NCI-H2107 treated with DMSO at 0.1 percent for 48 hours (cell line): ENCODE data around the gene SHROOM1.
A peak's percentile ranks its signal among the peaks of the same experiment; 100 is the strongest.
"Not testable (repeated sequence)": the region's sequence is repeated elsewhere in the genome, so short reads cannot be mapped to it uniquely, and the experiment has no call there.

ENCODE experiments used
- DNase-seq: peaks from one replicate; lab custom pipeline; 2025; ENCODE audit not compliant: unreplicated experiment; lab: John Stamatoyannopoulos, UW

The SHROOM1 gene

GRCh38 chr5:132830436-132831094 is at the start of gene SHROOM1:
SHROOM1 (minus strand) TSS chr5:132830647; CDS start chr5:132826140, 4,507 bp downstream.
- no peak for DNase-seq

DNA sequence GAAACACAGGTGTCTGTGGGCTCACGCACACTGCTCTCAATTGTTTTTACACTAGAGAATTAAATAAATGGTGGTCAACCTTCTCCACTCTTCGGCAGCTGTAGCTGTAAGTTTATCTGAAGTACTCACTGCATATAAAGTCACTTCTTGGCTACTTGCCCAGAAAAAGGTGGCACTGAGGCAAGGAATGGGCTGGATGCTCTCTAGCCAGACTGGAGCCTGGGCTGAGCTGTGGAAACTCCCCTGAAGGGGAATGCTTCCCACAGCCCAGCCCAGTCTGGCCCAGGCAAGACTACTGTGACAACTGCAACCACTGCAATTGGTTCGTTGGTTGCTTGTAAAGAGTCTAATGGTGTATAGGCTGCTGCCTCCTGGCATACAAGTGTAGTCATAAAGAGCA is 47.5 kb upstream of the SHROOM1 start:
- peak; percentile 61 for DNase-seq

- DNase-seq, result no peak
These were observed 47.0 kb upstream of the SHROOM1 start for GRCh38 chr5:132877466-132877865.

GRCh38 chr5:132876020-132876759 is 45.7 kb upstream of the SHROOM1 start:
- DNase-seq, result no peak

GRCh38 chr5:132873930-132874271 is 43.5 kb upstream of the SHROOM1 start:
- DNase-seq, result no peak

GRCh38 chr5:132873119-132873929 is 42.9 kb upstream of the SHROOM1 start, which contains the start of gene LEAP2:
LEAP2 (plus strand) TSS chr5:132873668; CDS start chr5:132873695, 27 bp downstream.
- DNase-seq, result no peak

DNA sequence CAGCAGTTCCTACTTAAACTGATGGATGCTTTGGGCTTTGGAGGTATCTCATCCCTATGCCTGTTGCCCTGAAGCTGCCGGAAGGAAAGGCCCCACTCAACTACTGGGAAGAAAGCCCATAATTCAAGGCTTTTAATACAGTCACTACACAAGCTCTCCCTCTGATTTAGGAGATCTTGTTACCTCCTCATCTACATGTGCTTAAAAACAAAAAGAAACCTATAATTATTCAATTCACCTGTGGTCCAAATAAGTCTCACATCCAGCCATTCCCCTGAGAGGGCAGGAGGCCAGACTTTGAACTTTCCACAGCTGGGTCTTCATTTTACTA is 42.3 kb upstream of the SHROOM1 start:
- DNase-seq, result no peak

GRCh38 chr5:132871459-132872284 is 41.2 kb upstream of the SHROOM1 start:
- no peak for DNase-seq

- DNase-seq, result no peak
These were observed 40.4 kb upstream of the SHROOM1 start for GRCh38 chr5:132870801-132871200.

GRCh38 chr5:132868754-132869153 is 38.3 kb upstream of the SHROOM1 start:
- no peak for DNase-seq

DNA sequence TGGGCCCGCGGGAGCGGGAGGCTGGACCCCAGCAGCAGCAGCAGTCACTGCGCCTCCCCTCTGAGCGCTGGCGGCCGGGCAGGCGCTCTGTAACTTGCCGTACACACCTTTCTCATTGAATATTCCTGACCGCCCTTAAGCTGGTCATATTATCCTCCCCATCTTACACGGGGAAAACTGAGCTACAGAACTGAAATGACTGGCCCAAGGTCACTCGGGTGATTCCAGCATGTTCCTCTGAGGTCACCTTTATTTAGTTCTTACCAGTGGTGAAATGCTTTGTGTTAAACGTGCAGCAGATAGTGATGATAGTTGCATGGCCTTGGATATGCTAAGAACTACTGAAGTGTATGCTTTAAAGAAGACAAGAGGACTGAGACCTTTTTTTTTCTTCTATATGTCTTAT is 36.6 kb upstream of the SHROOM1 start:
- DNase-seq, result no peak

DNA sequence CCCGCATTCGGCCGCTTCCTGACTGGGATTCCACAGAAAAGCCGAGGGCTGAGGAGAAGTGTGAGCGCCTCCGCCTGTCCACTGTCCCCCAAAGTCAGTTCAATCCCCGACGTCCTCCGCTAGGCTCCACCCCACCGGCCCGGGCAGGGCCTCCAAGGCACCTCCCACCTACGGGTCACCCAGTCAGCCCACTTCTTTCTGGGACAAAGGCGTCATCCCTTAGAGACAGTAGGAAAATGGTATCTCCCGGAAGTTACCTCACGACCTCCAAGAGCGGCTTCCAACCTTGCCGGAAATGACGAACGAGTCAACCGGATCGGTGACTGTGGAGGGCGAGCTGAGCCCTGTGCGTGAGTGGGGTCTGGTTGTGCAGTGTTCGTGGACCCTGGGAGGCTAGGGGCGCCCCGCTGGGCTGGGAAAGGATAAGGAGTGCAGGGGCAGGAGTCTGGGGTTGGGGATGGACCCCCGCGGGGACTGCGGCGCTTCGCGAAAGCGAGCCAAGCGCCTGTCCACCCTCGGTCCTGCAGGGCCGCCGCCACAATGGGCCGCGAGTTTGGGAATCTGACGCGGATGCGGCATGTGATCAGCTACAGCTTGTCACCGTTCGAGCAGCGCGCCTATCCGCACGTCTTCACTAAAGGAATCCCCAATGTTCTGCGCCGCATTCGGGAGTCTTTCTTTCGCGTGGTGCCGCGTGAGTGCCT is 36.0 kb upstream of the SHROOM1 start, which contains the start of the genes GDF9 and UQCRQ:
Gene GDF9 (minus strand): TSS at position 128 of the 704 bp plus-strand sequence. CDS start 1,936 bp downstream, outside the sequence.
Gene UQCRQ (plus strand): TSS at position 301 of the 704 bp plus-strand sequence. CDS start 240 bp downstream, at position 541.
- DNase-seq, result peak; percentile 92

DNA sequence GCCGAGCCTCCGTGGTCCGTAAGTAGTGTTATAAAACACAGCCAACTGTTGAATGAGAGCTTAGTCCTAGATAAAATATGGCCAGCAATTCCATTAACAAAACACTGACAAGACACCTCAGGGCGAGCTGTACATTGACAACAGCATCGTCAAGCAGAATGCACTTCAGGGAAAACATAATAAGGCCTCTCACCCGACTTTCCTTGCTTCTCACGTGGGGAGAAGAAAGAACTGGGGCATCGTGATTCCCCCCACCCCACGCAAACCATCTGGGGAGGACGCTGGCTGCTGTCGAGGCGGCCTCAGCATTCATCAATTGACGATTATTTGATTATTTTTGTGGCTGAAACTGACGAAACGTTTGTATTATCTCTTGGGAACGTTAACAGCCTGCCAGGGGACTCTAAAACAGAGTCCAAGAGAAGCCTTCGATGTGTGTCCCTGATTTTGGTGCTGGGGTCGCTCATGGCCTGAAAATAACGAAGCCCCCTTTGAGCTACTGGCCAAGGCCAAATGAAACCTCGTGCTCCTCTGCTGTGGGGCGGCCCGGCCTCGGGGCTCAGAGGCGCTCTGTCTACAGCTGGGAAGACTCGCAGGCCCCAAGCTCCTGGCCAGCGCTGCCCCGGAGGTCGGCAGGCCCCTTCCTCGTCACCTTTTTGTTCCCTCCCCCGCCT is 35.4 kb upstream of the SHROOM1 start:
- no peak for DNase-seq

GRCh38 chr5:132860742-132861141 is 30.3 kb upstream of the SHROOM1 start:
- no peak for DNase-seq

DNA sequence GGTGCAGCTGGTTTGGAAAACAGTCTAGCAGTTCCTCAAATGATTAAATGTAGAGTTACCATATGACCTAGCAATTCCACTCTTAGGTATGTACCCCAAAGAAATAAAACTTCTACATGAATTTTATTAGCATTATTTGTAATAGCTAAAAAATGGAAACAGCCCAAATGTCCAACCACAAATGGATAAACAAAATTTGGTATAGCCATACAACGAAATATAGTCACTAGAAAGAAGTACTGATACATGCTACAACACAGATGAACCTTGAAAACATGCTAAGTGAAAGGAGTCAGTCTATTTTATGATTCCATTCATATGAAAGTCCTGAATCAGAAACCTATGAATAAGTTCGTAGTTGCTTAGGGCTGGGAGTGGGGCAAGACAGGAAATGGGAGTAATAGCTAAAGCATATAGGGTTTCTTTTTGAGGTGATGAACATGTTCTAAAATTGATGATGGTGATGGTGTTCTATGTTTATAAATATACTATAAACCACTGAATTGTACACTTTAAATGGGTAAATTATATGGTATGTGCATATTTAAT is 29.5 kb upstream of the SHROOM1 start:
- DNase-seq, result no peak

DNA sequence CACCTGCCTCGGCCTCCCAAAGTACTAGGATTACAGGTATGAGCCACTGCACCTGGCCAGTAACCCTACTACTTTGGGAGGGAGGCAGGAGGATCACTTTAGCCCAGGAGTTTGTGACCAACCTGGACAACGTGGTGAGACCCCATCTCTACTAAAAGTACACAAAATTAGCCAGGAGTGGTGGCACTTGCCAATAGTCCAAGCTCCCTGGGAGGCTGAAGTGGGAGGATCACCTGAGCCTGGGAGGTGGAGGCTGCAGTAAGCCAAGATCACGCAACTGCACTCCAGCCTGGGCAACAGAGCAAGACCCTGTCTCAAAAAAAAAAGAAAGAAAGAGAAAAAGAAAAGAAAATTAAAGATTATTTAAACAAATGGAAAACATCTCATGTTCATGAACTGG is 25.6 kb upstream of the SHROOM1 start:
- DNase-seq, result no peak

GRCh38 chr5:132854992-132855391 is 24.5 kb upstream of the SHROOM1 start:
- DNase-seq, result not testable (repeated sequence)

DNA sequence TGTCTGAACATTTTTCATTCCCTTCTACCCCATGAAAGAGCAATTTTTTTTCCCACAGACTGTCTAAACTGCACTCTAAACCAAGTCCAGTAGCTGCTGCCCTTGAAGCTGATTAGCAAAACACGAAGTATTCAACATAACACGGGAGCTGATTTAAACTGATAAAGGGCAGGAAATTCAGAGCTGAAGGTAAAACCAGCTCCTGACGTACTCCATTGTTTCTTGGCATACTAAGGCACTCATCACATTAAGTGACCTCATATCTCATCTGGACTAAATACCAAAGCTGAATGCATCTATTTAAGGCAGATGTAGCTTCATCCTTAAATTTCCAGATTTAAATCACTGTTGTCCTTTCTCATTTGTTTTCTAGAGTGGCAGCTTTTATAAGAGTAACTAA is 23.9 kb upstream of the SHROOM1 start:
- no peak for DNase-seq

DNA sequence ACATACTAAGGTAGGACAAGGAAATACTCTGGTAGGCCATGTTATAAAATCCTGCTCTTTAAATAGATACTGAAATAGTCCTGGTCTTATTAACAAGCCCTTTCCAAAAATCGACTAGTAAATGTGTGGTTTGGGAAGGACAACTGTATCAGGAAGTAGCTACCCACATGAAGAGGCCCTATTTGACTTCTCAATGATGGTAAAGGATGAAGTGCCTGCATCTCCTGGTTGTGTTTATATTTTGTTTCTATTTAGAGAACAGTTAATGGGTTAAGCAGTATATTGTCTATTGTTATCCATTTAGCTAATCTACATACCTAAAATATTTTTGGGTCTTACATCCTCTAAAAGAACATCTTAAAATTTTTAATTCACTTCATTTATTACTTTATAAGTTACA is 23.3 kb upstream of the SHROOM1 start:
- no peak for DNase-seq
